ENCODE results near the gene TMC2.

DNA sequence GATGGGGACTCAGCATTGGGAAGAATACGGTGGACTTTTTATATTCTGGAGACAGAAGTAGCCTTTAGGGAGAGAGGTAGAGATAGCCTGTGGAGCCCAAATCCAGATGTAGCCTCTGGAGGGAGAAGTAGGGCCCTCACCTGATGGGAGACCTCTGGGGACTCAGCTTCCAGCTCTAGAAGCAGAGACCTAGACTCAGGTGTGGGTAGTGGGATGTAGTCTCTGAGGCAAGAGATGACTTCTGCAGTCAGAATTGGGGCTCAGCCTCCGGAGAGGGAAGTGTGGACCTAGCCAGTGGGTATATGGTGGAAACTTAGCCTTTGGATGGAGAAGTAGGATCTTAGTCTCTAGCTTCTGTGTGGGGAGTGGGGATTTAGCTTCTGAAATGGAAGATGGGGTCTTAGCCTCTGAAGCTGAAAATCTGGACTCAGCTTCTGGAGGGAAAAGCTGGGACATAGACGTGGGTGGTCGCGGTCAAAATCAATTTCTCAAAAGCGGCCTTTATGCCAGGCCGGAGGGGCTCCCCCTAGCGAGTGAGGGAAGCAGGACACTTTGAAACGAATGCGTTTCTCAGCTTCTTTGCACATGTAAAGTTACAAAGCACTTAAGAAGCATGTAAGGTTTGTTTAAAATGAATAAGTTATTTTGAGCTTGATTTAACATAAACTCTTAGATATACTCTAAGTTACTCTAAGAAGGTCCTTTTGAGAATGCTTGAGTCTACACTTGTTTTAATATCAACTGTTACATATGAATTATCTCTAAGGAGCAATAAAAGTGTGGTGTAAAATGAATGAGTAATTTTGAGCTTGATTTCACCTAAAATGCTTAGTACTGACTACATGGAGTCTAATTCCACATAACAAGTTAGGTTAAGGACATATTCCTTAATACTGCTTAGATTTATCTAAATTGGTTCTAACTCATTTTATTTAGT is 14.7 kb upstream of the TMC2 start:
- TF ChIP-seq, protein P1, sequence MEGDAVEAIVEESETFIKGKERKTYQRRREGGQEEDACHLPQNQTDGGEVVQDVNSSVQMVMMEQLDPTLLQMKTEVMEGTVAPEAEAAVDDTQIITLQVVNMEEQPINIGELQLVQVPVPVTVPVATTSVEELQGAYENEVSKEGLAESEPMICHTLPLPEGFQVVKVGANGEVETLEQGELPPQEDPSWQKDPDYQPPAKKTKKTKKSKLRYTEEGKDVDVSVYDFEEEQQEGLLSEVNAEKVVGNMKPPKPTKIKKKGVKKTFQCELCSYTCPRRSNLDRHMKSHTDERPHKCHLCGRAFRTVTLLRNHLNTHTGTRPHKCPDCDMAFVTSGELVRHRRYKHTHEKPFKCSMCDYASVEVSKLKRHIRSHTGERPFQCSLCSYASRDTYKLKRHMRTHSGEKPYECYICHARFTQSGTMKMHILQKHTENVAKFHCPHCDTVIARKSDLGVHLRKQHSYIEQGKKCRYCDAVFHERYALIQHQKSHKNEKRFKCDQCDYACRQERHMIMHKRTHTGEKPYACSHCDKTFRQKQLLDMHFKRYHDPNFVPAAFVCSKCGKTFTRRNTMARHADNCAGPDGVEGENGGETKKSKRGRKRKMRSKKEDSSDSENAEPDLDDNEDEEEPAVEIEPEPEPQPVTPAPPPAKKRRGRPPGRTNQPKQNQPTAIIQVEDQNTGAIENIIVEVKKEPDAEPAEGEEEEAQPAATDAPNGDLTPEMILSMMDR (IDR thresholded peaks at IDR 0.05), result peak; percentile 89
- TF ChIP-seq EZH2 (IDR thresholded peaks at IDR 0.05), result no peak

All from neural progenitor cell (in vitro differentiated cells).